Heart left ventricle (tissue), 16 donors: ENCODE results near the gene ITGB3. TPM values are rescaled to one million over a fixed set of nuclear protein-coding genes. Genes with fewer than 3 reads are reported as not detected.

Experiments
- ATAC-seq, 4 donors: fragments of 200-7000 bp; cut with Tn5 transposase; one replicate each; pipeline ENCODE4 v1.9.1; 2020 to 2022; ENCODE audit warnings: moderate library complexity in 4 of 4, mild to moderate bottlenecking in 3 of 4, moderate number of reproducible peaks in 1 of 4
- DNase-seq, 5 donors: peaks; one replicate each; pipeline ENCODE4 v3.0.0-alpha.2; 2020
- H3K27ac ChIP-seq, 12 donors: fragments of 200-600 bp; sonication (generic) in 4 of 12; one replicate each; pipeline versions ENCODE4 v1.5.0 to v1.8.0; 2016 to 2022; ENCODE audit warnings: mild to moderate bottlenecking in 2 of 12
- H3K27me3 ChIP-seq, 9 donors: fragments of 200-600 bp; sonication (generic) in 2 of 9; one replicate each; pipeline versions ENCODE4 v1.5.1 to v1.8.0; 2016 to 2022; ENCODE audit warnings: mild to moderate bottlenecking in 3 of 9
- H3K36me3 ChIP-seq, 9 donors: fragments of 200-600 bp; sonication (generic) in 2 of 9; one replicate each; pipeline versions ENCODE4 v1.5.0 to v1.8.0; 2018 to 2022; ENCODE audit warnings: mild to moderate bottlenecking in 2 of 9
- H3K4me1 ChIP-seq, 12 donors: fragments of 200-600 bp; sonication (generic) in 4 of 12; one replicate each; pipeline versions ENCODE4 v1.5.0 to v1.8.0; 2016 to 2022; ENCODE audit warnings: mild to moderate bottlenecking in 3 of 12
- H3K4me3 ChIP-seq, 12 donors: fragments of 200-600 bp; sonication (generic) in 4 of 12; one replicate each; pipeline versions ENCODE4 v1.5.0 to v1.8.0; 2017 to 2022; ENCODE audit warnings: mild to moderate bottlenecking in 9 of 12, moderate library complexity in 4 of 12
- H3K9me3 ChIP-seq, 12 donors: fragments of 200-600 bp; sonication (generic) in 4 of 12; one replicate each; pipeline versions ENCODE4 v1.5.0 to v1.8.0; 2016 to 2022; ENCODE audit warnings: mild to moderate bottlenecking in 1 of 12
- CTCF ChIP-seq, 12 donors: fragments of 200-600 bp; sonication (generic) in 4 of 12; IDR thresholded peaks; one replicate each; pipeline versions ENCODE4 v1.5.0 to v1.8.0; 2018 to 2022; ENCODE audit warnings: antibody characterized with exemption in 12 of 12, mild to moderate bottlenecking in 5 of 12
- POLR2A ChIP-seq, 2 donors: fragments of 450-650 bp; IDR thresholded peaks; one replicate each; pipeline ENCODE4 v1.6.1; 2017; ENCODE audit warnings: antibody characterized with exemption in 2 of 2, mild to moderate bottlenecking in 2 of 2, moderate library complexity in 2 of 2
- WGBS, 4 donors: extraction: QIAGEN DNeasy Blood & Tissue Kit in 2 of 4; methylation state at CpG; one replicate each; pipeline versions ENCODE4 v1.1.5 to v1.1.7; 2013 to 2018; 5-methylcytosine and 5-hydroxymethylcytosine counted together
- intact Hi-C, 10 donors: fragments of 100-400 bp; cut with DNase I; formaldehyde crosslinking; loops; one replicate each; pipeline versions ENCODE4 v1.11.1 to v1.14.2; 2022
- polyA plus RNA-seq, 2 donors: library from polyadenylated mRNA; stranded (reverse); fragments of 200-250 nt; gene quantifications; one replicate each; pipeline ENCODE4 v1.2.3, GENCODE V29; 2013
- total RNA-seq, 9 donors: library from RNA; depleted of rRNA in 2 of 9; stranded (reverse); fragments of >200 nt in 2 of 9; fragmentation: NEBNext Ultra II Directional in 3 of 9; extraction: Animal tissue kit (Norgen Biotek cat#: 25700) in 3 of 9; gene quantifications; one replicate each; pipeline versions ENCODE4 v1.1.0 to v1.2.4, GENCODE V29; 2016 to 2023
- donor health status: ischemic (EF 13 %, LVEDD 7.1; RV severe dilation, severe dysfunction).
- donor health status: healthy with polysubstance abuse.
- donor health status: DM: no; HTN: yes; CAD: no.
- donor health status: DM: no; HTN: no; CAD: no.
- donor health status: ischemic (EF 25% LVEDD 6.9; RV normal size, moderate dysfunction).
- donor health status: ischemic (EF 25% LVEDD 5.7; RV mildly dilated, moderate dysfunction).
- donor health status: healthy.
- donor health status: DM: yes; HTN: yes; CAD: no.
- donor health status: ischemic (EF 35%, LVEDD 5.7; RV mildly dilated, moderate dysfunction).
- donor health status: nonischemic (EF 11% LVEDD 7.7; RV severe dilation, severe dysfunction).
- donor health status: DM: yes; HTN: yes; CAD: no.
- donor health status: PGD.
- donor health status: ischemic (EF 29% LVEDD 5.4; RV normal size, mild dysfunction).
- donor health status: nonischemic (EF 23%, LVEDD 6.1; RV moderate dilation, normal function).

Gene ITGB3
- total and polyA plus RNA-seq, 11 donors, result 1.3 to 14.8 (median 4.8) TPM

DNA sequence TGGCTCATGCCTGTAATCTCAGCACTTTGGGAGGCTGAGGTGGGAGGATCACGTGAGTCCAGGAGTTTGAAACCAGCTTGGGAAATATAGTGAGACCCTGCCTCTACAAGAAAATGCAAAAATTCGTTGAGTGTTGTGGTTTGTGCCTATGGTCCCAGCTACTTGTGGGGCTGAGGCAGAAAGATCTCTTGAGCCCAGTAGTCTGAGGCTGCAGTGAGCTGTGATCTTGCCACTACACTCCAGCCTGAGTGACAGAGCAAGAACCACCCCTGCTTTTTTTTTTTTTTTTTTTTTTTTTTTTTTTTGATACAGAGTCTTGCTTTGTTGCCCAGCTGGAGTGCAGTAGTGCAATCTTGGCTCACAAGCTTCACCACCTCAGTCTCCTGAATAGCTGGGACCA is 34.0 kb downstream of the ITGB3 start:
- Histone ChIP-seq H3K27ac (no peak overlapping the region), H3K9me3 (no peaks in the 10 kb centered on the region), H3K4me3 (no peak overlapping the region), H3K36me3 (peaks cover 0 to 52% (median 8%) of the 10 kb centered on the region in 9 donors), H3K4me1 (peaks cover 0 to 10% (median 0%) of the 10 kb centered on the region in 12 donors), H3K27me3 (no peaks in the 10 kb centered on the region)
- intact Hi-C loops, result loop anchor here in 1 of 10 donors (2.0 kb wide), 2 partner anchors 21 to 35 kb away; partner anchors contain the start of gene ITGB3
- ATAC-seq, result no peak
- TF ChIP-seq CTCF (IDR thresholded peaks at IDR 0.05) (no peak), POLR2A (IDR thresholded peaks at IDR 0.05) (no peak)
- DNase-seq, result no peak
- WGBS, 4 donors, result 78 to 88% (median 86%) methylated on average over 2 of the region's 2 CpGs

DNA sequence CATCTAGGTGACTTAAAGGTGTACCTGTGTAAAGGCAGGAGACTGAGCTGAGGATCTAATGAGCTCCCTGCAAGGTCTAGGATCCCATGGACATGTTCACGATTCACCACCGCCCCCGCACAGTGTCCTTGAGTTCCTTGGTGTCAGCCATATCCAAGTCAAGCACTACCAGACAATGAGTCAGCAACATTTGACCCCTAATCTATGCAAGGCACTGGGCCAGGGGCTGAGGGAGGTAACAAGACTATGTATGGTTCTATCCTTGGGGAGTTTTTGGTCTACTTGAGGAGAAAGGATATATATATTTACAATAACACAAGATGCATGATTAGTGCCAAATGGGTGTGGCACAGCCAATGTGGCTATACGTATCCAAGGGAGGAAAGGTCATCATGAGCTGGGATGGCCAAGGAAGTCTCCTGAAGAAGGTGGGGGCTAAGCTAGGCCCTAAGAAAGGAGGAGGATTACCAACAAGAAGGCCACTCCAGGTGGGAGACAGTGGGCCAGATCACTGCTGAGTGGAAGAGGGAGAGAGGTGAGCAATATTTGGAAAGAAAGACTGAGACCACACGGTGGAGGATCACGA is 35.0 kb downstream of the ITGB3 start:
- no peaks in the 10 kb centered on the region for H3K9me3 ChIP-seq
- H3K4me3 ChIP-seq, result no peak overlapping the region
- H3K27me3 ChIP-seq, result no peaks in the 10 kb centered on the region
- H3K4me1 ChIP-seq, result peaks cover 0 to 10% (median 0%) of the 10 kb centered on the region in 12 donors
- ATAC-seq (no peak), DNase-seq (no peak)
- whole genome bisulfite sequencing, 4 donors, result 84 to 91% (median 90%) methylated on average over 6 of the region's 6 CpGs
- no peak overlapping the region for H3K27ac ChIP-seq
- no peak for TF ChIP-seq CTCF (IDR thresholded peaks at IDR 0.05)
- peaks cover 0 to 54% (median 8%) of the 10 kb centered on the region in 9 donors for H3K36me3 ChIP-seq
- intact Hi-C loops, result loop anchor here in 1 of 10 donors (1.0 kb wide), 1 partner anchor 22 kb away; no protein-coding TSS in a partner anchor

- H3K4me1 ChIP-seq, result peaks cover 0 to 17% (median under 1%) of the 10 kb centered on the region in 12 donors
- no peaks in the 10 kb centered on the region for H3K27me3 ChIP-seq
- no peak for ATAC-seq
- no peak overlapping the region for H3K4me3 ChIP-seq
- H3K36me3 ChIP-seq, result peaks cover 0 to 50% (median 8%) of the 10 kb centered on the region in 9 donors
- TF ChIP-seq POLR2A (IDR thresholded peaks at IDR 0.05) (no peak), CTCF (IDR thresholded peaks at IDR 0.05) (no peak)
- intact Hi-C loops, result loop anchor here in 1 of 10 donors (1.0 kb wide), 1 partner anchor 21 kb away; no protein-coding TSS in a partner anchor
- WGBS, 4 donors, result 96 to 100% (median 99%) methylated on average over 1 of the region's 1 CpG
- DNase-seq, result no peak
- H3K27ac ChIP-seq, result no peak overlapping the region
- H3K9me3 ChIP-seq, result no peaks in the 10 kb centered on the region
Measured at GRCh38 chr17:47289302-47289701, 35.7 kb downstream of the ITGB3 start.

DNA sequence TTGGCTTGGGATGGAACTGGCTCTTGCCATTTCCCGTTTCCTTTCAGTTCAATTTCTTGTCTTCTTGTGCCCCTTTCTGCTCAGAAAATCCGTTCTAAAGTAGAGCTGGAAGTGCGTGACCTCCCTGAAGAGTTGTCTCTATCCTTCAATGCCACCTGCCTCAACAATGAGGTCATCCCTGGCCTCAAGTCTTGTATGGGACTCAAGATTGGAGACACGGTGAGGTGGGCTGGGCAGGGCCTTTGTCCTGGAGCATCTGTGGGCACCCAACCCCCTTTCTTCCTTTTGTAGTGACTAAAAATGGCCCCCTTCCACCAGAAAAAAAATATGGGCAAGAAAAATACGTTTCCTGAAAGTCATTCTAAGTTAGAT is 37.2 kb downstream of the ITGB3 start:
- ATAC-seq (no peak), DNase-seq (no peak)
- Histone ChIP-seq H3K4me1 (peaks cover 0 to 32% (median 7%) of the 10 kb centered on the region in 12 donors), H3K4me3 (no peak overlapping the region), H3K27me3 (no peaks in the 10 kb centered on the region), H3K27ac (no peak overlapping the region), H3K9me3 (no peaks in the 10 kb centered on the region), H3K36me3 (peaks cover 0 to 40% (median 8%) of the 10 kb centered on the region in 9 donors)
- 86 to 92% (median 87%) methylated on average over 5 of the region's 5 CpGs for WGBS, 4 donors
- TF ChIP-seq POLR2A (IDR thresholded peaks at IDR 0.05), result no peak
- TF ChIP-seq CTCF (IDR thresholded peaks at IDR 0.05), result no peak
- intact Hi-C loops, result no loop called here
